DOHH2 (cell line): ENCODE data around the gene MAPK6.

Experiments used
- EZH2phosphoT487 ChIP-seq: fragments of 200-600 bp; sonication (generic); IDR thresholded peaks from 2 replicates; pipeline ENCODE4 v1.6.1; 2017; ENCODE audit warnings: borderline replicate concordance, mild to moderate bottlenecking, antibody characterized with exemption, low read length, moderate library complexity, mixed read lengths
- TF ChIP-seq, protein P1 (sequence below): fragments of 200-600 bp; sonication (generic); IDR thresholded peaks from one replicate; pipeline ENCODE4 v1.5.1; 2014; ENCODE audit warnings: antibody characterized with exemption, mild to moderate bottlenecking, low read depth, low read length; ENCODE audit not compliant: poor library complexity, severe bottlenecking

- TF ChIP-seq, protein P1, sequence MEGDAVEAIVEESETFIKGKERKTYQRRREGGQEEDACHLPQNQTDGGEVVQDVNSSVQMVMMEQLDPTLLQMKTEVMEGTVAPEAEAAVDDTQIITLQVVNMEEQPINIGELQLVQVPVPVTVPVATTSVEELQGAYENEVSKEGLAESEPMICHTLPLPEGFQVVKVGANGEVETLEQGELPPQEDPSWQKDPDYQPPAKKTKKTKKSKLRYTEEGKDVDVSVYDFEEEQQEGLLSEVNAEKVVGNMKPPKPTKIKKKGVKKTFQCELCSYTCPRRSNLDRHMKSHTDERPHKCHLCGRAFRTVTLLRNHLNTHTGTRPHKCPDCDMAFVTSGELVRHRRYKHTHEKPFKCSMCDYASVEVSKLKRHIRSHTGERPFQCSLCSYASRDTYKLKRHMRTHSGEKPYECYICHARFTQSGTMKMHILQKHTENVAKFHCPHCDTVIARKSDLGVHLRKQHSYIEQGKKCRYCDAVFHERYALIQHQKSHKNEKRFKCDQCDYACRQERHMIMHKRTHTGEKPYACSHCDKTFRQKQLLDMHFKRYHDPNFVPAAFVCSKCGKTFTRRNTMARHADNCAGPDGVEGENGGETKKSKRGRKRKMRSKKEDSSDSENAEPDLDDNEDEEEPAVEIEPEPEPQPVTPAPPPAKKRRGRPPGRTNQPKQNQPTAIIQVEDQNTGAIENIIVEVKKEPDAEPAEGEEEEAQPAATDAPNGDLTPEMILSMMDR = no peak
- TF ChIP-seq EZH2phosphoT487 = no peak
Observed at GRCh38 chr15:52099651-52100272, 80.7 kb downstream of the MAPK6 start.
